Stimulated activated naive CD4-positive, alpha-beta T cell (primary cell): ENCODE results near the gene MYO5A.
"Not testable (repeated sequence)": the region's sequence is repeated elsewhere in the genome, so short reads cannot be mapped to it uniquely, and the experiment has no call there.

ENCODE experiments used
- DNase-seq, 6 experiments: peaks; one replicate each; lab custom pipeline; 2025; lab: John Stamatoyannopoulos, UW

MYO5A gene

DNA sequence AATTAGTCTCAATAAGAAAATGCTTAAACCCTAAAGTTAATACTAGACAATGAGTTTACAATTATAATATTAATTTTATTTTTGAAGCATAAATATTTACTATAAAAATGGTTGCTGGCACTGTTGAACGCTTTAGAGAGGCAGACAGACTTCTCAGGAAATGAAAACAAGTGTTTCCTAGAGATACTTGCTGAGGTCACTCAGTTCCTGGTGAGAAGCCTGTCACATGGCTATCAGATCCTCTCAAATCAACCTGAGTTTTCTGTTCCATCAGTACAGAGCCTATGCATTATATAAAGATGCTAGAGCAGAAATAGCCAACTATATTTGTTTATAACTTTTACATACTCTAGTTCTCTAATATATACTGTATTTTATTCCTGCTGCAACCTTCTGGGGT, 109.2 kb downstream of the MYO5A start:
- no peak for DNase-seq

DNA sequence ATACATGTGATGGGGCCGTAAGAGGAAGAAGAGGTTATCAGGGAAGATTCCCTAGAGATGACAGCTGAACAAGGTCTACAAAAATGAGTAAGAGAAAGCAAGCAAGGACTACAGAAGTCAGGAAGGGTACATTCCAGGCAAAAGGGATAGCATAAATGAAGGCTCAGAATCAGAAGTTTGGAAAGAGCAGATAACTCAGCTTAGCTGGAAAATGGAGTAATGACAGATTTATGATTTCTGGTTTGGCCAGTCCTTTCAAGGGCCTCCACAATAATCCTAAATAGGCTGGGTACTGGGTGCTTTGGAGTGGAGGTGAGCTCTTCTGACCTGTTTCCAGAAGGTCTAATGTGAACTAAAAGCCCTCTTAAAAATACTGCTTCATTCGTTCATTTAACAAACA, 110.7 kb downstream of the MYO5A start:
- DNase-seq: no peak

DNA sequence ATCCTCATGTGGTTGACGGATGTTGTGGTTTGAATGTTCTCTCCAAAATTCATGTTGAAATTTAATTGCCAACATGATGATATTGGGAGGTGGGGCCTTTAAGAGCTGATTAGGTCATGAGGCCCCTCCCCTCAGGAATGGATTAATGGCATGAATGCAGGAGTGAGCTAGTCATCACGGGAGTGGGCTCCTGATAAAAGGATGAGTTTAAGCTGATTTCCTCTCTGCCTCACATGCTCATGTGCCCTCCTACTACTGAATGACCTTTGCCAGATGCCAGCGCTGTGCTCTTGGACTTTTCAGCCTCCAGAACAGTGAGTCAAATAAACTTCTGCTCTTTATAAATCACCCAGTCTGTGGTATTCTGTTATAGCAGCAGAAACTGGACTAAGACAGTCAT, 111.2 kb downstream of the MYO5A start:
- no peak for DNase-seq

DNA sequence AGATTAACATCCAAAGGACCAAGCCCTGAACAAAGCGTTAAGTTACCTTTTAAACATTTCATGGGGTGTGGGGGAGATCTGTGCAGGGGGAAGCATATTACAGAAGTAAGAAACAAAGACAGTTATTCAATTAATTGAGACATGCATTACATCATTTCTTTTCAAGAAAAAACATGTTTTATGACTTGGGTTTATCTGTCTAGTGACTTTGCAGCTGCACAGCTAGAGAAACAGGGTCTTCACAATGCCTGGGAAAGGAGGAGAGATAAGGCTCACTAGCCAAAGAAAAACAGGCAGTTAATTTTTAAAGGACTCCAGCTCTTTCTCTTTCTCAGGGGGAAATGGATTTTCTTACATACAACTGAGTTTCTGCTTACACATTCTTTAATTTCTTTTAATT, 112.1 kb downstream of the MYO5A start:
- not testable (repeated sequence) for DNase-seq

DNA sequence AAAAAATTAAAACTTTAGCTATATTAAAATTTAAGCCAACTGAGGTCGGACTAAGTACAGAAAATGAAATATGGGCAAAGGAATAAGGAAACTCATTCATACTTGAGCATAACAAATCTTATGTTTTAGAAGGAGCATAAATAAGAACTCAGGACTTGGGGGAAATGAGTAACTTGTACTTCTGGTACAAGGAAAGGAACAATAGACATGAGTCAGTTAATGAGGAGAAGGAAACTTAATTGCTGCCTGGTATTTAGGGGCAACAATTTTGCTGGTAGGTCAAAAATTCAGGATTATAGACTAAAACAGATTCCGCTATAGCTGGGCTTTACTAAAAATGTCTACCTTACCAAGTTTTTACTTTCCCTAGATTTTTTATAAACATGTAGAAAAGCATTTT, 113.1 kb downstream of the MYO5A start:
- no peak for DNase-seq

DNA sequence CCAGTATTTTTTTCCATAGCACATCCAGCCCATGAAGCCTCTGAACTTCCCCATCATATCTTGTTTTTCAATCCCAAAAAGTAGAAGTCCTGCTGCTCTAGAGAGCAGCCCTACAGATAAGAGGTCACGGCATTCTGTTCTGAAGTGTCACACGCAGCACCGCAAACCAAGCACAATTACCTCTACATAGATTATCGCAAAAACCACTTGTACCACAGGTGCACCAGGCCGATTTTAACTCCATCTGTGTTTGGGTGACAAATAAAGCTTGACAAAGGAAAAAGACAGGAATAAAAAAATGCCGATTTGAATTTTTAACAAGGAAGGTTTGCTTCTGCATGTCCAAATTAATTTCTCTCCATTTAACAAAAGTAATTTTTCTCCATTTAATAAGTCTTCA, 113.7 kb downstream of the MYO5A start:
- no peak for DNase-seq

DNA sequence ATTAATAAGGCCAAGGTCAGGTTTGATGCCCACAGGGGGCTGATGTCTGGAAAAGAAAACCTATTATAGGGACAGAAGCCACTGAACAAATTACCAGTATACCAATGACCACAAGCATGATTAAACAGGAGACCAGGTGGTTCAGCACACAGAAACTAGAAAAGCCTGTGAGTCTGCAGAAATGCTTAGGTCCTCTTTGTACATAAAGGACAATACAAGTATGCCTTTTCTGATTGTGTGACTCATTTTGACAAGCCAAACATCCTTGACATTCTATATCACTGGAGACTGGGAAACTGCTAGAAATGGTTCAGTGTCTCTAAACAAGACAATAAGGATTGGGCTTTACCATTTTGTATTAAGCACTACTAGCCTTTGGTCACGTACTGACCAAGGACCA, 119.9 kb downstream of the MYO5A start:
- no peak for DNase-seq

DNA sequence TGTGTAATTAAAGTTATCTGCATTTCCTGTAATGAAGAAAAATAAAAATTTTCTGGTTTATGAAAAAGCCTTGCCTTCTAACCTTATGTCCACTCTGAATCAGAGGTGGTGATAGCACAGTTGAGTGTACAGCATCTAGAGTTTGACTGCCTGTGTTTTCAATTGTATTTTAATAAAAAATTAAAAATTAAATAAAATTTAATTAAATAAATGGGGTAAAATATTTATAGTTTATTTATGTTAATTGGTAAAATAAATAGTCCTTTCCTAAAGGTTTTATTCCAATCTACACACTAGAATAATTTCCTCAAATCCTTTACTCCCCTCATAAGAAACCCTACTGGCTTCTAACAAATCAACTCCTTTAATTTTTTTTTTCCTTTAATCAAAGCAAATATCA, 121.3 kb downstream of the MYO5A start:
- DNase-seq: no peak

DNA sequence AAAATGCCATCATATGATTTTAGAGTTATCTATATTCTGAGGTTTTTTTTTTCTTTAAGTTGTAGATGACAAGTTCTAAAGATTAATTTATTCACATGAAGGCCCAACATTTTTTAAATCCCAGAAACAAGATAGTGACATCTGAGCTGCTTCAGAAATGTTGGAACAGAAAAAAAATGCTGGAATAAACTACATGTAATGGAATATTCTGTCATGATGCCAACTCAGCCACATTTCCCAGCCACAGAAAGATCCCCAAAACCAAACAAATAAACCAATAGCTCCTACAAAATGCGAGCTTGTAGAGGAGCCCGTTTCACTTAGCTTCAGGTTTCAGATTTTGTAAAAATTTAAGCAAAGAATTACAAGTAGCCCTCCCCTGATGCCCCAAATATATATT, 122.1 kb downstream of the MYO5A start:
- no peak for DNase-seq

DNA sequence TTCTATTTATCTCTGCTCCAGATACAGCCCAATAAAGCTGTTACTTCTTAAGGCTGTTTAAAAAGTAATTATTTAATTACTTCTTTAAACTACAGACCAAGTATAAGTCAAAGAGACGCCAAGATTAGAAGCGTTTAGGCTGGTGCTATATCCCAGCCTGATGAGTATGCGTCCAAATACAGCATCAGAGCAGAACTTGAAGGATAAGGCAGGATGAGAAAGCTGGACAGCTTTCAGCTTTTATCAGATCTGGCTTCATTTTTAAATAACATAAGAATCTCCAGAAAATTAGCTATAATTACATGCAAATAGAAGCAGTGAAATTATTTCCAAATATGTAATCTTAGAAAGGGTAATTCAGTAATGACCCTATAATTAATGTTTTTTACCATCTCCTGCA, 122.8 kb downstream of the MYO5A start:
- no peak for DNase-seq

DNA sequence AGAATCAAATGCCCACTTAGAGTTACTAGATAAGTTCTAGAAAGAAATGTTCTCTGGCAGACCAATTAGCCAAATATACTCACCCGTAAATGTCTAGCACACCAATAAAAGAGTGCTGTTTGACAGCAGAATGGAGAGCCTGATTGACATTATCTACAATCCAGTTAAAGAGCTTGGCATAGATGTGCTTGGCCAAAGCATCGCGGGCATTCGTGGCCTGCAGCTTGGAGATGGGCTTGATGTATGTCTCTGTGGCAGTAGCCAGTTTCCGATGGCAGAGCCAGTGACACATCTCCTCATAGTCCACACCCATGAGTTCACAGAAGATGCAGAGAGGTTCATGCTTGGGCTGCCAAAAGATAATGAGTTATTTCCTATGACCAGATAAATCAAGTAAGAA, 131.6 kb downstream of the MYO5A start:
- no peak for DNase-seq

DNA sequence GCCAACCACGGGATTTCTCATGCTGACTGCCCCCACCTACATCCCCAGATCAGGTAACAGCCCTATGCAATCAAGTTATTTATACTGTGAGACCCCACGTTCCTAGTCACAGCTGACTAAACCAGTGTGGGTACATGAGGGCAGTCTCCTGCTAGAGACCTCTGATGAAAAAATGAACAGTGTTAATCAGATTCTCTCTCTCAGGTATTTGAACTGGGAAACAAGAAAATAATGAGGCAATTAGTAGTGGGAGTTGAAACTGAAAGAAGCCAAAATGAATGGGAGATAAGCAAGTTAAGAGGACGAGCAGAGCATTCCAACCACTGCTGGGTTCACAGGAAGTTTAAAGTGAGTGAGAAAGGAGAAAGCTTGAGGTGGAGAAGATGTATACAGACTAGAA, 134.6 kb downstream of the MYO5A start:
- DNase-seq: no peak

DNA sequence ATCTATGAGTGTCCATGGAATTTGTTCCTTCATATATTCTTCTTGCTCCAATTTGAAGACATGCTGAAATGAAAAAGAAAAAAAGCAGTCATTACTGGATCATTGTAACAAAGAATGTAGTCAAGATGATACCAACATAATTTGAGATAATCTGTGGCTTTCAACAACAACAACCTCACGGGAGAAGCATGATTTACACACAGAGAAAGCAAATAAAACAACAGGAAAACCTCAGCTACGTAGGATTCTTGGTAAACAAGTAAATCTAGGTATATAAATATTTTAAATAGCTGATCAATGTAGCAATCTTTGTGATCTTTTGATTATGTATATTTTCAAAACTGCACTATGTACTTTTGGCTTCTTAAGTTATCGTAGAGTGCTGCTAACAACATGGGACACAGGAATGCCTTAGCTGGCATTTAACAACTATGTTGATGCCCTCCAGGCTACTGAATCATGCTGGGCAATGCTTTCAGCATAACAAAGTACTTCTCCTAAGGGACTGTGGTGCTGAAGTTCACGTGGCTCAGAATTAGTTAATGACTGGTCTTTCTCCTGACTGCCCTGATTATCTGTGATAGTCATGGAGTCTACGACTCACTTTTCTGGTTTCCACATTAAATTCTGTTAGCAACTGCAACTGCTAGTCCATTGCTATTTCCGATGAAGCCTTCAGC, 136.5 kb downstream of the MYO5A start:
- no peak for DNase-seq

DNA sequence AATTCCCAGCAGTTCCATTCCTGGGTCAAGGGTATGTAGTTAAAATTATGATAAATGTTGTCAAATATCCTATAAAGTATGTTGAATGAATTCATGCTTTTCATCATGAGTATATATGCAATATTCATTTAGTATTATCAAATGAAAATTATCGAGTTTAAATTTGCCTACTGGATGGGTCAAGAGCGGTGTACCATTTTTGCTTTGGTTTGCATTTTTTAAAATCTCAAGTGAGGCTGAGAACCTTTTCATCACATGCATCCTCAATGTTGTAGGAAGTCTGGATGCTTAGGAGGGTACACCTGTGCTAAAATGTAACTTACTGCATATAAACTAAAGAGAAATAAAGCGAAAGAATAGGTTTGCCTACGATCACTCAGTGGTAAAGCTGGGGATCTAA, 137.6 kb downstream of the MYO5A start:
- DNase-seq: no peak

DNA sequence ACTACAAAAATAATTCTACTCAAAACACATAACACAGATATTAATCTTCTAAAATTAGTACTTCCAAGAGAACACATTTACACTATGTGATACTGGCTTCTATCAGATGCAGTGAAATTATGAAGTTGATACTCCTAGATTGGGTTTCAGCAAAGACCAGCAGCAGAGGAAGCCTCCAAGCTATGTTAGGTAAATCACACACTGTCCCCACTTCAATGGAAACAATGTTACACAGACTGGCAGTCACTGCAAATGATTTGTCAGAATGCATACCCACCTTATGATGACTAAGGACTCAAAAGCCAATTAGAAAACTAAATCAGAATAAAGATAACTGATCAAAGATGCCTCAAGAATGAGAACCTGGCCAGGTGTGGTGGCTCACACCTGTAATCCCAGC, 143.0 kb downstream of the MYO5A start:
- no peak for DNase-seq

DNA sequence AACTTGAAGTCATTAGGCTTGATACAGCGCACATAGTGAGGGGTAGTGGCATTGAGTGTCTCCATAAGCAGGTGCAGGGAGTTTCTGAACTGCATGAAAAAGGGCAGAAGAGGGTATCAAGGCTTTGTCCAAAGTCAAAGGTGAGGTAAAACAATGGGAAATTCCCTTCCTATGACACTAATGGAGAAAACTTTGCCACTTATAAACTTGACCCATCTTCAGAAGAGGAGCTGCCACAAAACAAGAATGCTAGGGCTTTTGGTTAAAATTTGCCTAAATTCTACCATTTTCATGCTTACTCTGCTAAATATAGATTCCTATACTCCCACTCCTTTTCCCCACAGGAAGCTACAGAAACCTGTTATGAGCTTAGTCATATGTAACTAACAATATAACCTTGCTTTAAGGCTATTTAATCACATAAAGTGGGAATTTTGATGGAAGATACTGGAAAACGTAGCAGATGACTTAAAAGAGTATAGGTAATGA, 145.5 kb downstream of the MYO5A start:
- no peak for DNase-seq

DNA sequence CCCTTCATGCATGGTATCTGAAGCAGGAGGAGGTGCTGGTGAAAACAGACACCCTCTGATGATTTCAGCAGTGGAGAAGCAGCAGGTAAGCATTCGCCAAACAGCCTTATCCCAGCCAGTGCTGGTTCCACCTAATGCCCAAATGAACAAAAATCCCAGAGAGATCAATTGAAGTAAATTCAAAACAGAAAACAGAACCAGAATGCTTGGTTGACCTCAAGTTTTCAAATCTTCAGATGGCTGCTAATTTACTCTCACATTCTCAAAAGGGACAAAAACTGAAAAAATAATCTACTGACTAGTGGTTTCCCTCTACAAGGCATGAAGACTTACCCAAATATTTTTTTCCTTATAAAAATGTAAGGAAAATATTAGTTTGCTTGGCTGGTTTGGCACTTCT, 146.0 kb downstream of the MYO5A start:
- no peak for DNase-seq

DNA sequence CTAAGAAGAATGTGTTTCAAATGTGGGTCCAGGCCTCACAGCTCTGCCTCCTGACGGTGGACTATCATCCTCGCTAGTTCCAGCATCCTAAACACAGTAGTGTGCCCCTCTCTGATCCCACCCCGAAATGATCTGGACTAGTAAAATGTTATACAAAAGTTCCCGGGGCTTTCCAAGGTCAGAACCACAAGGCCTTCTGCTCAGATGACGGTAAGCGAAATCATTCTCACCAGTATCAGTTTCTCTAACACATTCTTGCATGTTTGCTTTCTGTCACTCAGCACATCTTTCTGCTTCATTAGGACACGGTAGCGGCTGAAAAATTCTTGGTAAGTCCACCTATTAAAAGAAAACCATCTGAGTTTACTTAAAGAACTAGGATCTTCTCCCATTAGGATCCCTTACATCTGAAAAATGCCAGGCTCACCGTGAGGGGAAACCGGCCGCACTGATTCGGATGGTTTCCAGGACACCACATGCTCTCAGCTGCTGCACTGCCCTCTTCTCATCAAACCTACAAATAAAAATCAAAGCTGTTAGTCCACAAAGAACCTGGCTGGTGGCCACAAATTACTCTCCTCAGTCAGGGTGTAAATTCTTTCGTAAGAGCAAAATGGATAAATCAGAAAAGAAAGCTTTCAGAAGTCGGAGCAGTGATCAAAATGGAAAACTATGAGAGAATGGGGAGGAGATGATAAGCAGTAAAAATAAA, 149.1 kb downstream of the MYO5A start:
- DNase-seq: no peak

DNA sequence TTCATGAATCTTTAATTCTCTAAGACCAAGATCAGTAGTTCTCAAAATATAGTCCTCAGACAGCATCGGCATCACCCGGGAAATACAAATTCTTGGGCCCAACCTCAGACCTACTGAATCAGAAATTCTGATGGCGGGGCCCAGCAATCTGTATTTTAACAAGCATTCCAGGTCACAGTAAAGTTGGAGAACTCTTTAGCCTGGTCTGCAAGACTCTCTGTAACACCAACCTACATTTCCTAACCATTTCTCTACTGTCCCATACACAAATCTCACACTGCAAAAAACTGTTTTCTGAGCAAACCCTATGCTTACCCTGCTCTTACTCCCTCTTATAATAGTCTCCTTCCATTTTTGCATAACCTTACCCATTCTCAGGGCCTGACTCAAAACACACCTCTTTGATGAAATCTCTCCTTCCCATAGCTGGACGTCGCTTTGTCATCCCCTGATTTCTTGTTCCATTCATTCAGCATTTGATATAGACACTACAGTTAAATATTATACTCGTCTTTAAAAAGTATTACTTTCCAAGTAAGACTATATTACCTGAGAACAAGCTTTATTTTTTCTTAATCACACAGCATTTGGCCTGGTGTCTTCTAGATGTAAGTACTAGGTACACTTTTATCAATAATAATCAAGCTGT, 149.8 kb downstream of the MYO5A start:
- no peak for DNase-seq

DNA sequence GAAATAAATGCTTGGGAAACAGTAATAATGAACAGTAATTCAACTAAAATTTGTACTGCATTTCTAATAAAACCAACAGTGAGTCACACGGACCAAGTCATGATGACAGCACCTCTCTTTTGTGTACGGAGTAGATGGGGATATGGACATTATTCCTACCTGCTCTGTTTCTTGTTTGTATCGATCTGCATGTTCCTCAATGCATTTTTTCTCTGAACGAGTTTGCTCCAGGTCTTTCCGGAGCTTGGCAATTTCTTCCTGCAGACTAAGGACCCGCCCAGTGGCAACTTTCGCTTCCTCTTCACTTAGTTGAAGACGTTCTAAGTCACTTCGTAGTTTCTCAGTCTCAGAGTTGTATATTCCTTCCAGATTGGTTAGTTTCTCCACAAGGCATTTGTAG, 158.7 kb downstream of the MYO5A start:
- no peak for DNase-seq

DNA sequence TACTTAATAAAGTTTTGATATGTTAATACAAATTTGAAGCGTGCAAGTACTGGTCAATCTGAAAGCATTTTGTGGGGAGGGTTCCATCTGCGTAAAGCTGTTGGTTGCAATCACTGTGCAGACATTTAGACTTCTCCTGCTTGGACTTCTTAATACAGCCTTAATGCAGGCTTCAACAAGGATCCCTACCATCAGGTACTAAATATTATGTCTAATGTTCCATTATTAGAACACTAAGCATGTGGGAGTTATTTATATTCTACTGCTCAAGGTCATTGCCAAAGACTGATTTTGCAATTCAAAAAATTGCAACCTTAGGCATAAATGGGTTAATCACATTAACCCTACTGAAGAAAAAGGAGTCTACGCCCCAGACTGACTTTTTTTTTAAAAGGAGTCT, 159.2 kb downstream of the MYO5A start:
- no peak for DNase-seq

DNA sequence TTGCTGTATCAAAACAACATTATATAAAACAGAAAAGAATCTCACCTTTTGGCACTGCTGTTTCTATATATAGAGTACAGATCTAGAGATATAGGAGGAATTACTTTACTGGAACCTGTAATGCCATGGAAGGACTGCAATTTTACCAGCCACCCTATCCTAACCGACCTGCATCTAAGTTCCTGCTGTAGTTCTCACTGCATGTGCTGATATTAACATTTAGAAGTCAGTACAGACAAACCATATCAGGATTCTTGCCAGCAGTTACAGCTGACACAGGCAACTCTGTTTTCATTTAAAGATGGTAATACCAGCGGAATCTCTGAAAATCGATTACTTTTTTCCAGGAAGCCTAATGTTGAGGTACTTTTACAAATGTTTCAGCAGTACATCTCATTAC, 159.7 kb downstream of the MYO5A start:
- DNase-seq: no peak

DNA sequence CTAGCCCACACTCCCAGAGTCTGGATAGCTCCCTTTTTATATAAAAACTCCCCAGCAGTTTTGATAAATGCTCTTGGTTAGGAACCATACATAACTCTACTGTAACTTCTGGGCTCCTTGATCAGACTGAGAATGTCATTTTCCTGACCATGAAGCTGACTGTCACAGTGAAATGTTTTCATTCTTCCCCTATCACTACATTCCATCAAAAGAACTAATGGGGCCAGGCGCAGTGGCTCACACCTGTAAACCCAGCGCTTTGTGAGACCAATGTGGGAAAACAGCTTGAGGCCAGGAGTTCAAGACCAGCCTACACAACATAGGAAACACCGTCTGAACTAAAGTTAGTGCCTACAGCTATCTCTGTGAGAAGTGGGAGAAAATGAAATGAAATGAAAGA, 160.3 kb downstream of the MYO5A start:
- no peak for DNase-seq
